GM18505 (cell line): ENCODE results near the gene EGFL7.

ENCODE experiments used
- ATAC-seq: cut with Tn5 transposase; IDR thresholded peaks from one replicate; pipeline ENCODE4 v1.9.1; 2021; ENCODE audit not compliant: unreplicated experiment
- POLR2A ChIP-seq: IDR thresholded peaks from 4 replicates; pipeline ENCODE4 v1.6.1; 2011; ENCODE audit warnings: borderline replicate concordance; ENCODE audit not compliant: insufficient read depth, insufficient read length; ENCODE audit errors: extremely low read depth

EGFL7 gene

DNA sequence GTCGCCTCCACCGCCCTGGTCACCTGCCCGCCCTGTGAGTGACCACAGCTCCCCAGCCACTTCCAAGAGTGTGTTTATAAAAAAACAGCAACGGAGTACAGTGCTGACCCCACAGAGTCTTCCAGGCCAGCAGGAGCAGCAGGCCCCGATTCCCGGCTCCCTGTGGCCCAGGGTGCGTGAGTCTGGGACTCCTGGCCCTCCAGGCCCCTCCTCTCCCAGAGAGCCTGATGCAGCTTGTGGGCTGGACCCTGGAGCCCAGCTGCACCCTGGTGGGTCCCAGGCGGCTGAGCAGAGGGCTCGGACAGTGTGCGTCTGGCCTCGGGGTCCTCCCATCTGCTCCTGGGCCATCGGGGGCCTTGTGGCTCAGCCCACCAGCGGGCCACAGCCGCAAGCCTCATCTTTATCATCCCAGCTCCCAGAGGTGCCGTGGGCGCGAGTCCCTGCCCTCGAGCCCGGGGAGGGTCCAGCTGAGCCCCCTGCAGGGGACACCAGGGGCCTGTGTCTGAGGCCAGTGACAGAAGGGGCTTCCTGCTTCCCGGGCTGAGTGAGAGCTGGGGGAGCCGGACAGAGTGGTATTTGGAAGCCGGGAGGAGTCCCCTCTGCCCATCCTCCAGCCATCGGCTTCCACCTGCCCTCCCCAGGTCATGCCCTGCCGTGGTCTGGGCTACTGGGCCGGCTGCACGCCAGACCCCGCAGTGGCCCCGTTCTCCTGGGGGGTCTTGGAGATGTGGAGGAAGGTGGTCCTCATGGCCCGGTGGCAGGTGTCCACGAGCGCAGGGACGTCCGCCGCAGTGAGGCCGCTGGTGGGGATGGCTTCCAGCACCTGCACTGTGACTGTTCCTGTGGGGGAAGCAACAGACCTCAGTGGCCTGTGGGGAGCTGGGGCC, 10.6 kb downstream of the EGFL7 start:
- TF ChIP-seq POLR2A = no peak
- no peak for ATAC-seq

DNA sequence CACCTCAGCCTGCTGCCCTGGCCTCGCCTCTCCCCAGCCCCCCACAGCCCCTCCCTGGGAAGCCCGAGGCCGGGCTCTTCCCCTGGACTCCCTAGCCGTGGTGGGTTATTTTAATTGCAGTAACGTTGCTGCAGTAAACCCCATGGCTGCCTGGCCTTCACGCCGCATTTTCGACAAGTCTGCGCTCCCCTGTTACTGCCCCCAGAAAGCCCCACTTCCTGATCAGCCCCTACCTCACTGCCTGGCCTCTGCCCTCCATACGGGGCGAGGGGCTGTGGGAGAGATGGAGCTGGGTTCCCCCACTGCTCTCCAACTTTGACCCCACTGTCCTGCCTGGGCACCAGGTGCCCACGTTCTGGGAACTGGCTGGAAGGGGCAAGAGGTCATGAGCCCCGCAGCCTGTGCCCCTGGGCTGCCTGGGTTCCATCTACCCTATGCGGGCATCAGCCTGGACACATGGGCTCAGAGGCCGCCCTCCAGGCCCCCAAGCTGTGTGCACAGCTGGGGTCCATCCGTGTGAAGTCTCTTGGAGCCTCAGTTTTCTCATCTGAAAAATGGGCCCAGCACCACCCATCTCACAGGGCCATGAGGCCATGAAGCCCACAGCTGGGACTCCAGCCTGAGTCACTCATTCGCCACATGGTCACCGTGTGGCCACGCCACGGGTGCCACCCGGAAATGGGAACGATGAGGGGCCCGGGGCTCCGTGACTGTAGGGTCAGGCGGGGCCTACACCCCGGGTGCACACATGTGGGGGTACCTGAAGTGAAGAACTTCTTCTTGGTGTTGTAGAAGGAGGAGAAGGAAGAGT, 11.5 kb downstream of the EGFL7 start:
- TF ChIP-seq POLR2A = no peak
- no peak for ATAC-seq

DNA sequence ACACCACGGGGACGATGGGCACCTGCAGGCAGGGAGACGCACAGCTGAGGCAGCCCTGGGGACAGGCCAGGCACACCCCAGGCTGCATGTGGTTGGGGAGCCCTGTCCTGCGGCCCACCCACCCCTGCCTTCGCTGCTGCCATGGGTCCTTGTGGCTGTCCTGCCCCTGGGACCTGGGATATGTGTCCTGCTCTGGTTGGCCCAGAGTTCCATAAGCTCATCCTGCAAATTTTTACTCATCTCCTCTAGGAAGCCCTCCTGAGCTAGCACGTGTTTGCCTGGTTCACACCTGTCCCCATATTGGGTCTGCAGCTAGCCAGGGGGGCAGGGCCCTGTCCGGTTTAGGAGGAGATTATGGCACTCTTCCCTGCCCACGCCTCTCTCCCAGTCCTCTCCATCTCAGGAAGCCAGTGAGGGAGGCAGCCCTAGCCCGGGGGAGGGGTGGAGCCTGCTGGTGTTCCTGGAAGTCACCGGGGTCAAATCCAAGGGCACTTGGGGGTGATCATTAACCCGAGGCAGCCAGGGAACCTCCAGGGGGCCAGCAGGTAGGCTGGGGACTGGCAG, 12.2 kb downstream of the EGFL7 start:
- ATAC-seq = no peak

DNA sequence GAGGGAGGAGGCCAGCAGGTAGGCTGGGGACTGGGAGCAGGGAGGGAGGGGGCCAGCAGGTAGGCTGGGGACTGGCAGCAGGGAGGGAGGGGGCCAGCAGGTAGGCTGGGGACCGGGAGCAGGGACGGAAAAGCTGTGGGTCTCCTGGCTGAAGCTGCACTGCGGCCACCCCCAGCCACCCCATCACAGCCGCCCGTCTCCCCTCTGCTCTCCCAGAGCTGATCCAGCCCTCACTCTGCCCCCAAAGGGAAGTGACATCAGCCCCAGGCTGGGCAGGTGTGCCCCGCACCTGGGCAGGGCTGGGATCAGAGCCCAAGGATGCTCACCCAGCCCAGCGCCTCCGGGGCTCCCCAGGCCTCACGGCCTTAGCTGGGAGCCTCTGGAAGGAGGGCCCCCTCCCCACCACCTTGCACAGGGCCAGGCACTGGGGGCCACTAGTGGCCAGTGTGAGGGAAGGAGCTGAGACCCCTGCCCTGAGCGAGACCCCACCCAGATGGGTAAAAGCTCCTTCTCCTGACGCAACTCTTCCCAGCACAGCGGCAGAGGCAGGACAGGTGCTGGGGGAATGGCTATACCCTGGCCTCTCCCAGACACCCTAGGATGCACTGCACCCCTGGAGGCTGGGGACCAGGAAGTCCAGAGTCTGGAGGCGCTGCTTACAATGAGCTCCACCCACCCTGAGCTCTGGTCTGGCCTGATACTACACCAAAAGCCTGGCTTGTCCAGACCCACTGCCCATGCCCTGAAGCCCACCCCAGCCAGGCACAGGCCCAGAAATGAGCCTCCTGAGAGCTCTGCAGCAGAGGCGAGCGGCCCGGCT, 13.0 kb downstream of the EGFL7 start:
- ATAC-seq = no peak
- TF ChIP-seq POLR2A = no peak

More for the DNA sequence above, 12.2 kb downstream of the EGFL7 start:
- no peak for TF ChIP-seq POLR2A

DNA sequence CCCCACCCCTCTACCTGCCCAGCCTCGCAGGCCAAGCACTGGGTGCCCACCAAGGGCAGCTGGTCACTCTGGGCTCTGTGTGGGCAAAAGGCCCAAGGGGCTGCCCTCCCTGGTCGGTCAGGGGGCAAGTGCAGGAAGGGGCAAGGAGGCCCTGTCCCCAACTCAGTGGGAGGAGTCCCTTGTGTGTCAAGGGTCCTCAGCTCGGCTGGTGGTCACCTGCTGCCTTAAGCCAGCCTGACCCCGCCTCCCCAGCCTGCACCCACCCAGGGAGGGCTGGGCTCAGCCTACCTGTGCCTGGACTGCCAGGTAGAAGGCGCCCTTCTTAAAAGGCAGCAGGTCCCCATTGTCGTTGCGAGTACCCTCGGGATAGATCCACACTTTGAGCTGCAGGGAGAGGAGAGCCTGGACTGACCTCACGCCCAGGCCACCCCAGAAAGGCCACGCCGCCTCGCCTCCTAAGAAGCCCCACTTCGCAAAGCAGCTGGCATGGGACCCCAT, 13.6 kb downstream of the EGFL7 start:
- TF ChIP-seq POLR2A = no peak
- ATAC-seq = no peak

DNA sequence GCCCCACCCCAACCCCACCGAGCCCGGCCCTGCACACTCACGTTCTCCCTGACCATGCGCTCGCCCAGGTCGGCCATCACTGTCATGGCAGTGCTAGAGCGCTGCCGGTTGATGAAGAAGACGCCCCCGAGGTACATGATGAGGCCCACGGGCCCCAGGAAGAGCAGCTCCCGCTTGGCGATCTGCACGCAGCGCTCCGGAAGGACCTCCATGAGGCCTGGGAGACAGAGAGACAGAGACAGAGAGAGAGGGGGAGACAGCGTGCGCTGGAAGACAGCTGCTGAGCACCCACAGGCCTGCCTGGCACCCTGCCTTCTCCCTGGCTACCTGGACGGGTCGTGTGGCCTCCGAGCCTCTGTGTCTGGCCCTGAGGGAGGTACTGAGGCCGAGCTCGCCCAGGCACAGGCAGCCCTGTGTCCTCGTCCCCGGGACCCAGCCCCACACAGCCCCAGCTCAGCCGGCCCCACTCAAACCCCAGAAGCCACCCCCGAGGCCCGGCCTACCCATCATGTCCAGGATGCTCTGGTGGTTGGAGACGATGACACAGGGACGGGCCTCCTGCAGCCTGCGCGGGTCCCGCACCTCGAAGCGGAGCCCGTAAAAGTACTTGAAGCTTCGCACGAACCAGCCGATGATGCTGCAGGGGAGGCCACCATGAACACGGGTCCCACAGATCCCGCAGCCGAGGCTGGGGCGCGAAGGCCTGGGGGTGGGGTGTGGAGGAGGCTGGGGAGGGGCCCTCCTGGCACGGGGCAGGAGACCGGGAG, 14.4 kb downstream of the EGFL7 start:
- TF ChIP-seq POLR2A = no peak

DNA sequence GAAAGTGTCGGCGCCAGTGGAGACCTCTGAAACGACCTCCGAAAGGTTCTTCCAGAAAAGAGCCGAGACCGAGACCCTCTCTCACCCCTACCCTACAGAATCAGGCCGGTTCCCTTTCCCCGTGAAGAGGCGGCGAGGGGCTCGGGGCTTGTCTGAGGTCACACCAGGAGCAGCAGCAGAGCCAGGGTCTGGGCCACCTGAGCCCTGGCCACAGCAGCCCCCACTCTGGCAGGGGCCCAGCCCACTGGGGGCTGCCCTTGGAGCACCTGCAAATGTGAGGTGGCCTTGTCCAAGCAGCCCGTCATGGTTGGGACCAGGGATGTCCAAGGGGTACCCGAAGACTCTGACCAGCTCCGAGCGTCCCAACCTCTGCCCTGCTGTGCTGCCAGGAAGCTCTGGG, 15.3 kb downstream of the EGFL7 start:
- TF ChIP-seq POLR2A = no peak
- ATAC-seq = no peak

More for the DNA sequence above, 14.4 kb downstream of the EGFL7 start:
- no peak for ATAC-seq

DNA sequence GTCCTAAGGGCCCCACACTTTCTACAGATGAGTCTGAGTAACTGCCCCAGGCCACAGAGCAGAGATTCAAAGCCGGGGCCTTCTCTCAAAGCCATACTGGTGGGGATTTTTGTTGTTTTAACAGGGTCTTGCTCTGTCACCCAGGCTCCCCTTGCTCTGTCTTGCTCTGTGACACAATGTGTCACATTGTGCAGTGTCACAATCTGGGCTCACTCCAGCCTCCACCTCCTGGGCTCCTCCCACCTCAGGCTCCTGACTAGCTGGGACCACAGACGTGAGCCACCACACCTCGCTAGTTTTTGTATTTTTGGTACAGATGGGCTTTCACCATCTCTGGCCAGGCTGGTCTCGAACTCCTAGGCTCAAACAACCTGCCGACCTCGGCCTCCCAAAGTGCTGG, 15.9 kb downstream of the EGFL7 start:
- TF ChIP-seq POLR2A = no peak
- ATAC-seq = no peak

DNA sequence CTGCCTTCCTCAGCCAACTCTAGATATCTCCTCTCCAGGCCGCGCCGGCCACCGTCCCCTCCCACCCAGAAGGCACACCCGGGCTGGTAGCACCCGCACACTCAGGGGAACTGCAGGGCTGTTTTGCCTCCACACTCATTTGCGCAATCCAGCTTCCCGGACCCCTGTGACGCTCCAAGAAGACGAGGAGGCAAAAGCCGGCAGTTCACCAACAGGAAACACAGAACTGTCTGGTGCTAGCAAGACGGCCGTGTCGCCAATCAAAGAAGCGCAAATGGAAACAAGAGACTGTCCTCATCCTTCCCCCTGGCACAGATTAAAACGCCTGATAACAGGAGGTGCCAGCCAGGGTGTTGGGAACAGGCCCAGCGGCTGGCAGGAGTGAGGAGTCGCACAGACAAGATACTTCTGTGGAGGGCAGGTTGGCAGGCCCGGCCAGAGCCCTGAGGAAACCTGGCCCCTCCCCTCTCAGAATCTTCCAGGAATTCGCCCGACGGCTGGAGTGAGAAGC, 16.8 kb downstream of the EGFL7 start:
- ATAC-seq = no peak

DNA sequence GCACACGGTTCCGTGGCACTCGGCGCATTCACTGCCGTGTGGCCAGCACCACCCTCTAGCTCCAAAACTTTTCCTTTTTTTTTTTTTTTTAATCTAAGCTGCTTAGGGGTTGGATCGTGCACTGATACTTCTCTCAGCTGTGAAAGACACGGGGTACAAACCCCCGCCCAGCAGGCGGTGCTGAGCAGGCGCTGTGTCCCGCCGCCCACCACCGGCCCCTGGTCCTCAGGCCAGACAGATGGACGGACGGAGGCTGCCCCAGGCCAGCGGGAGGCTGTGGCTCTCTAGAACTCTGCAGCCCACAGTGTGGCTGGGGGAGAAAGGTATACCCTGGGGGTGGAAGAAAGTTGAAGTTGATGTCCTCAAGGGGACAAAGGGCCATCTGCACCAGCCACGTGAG, 18.3 kb downstream of the EGFL7 start:
- ATAC-seq = no peak
- TF ChIP-seq POLR2A = no peak

More for the DNA sequence above, 16.8 kb downstream of the EGFL7 start:
- TF ChIP-seq POLR2A = no peak

DNA sequence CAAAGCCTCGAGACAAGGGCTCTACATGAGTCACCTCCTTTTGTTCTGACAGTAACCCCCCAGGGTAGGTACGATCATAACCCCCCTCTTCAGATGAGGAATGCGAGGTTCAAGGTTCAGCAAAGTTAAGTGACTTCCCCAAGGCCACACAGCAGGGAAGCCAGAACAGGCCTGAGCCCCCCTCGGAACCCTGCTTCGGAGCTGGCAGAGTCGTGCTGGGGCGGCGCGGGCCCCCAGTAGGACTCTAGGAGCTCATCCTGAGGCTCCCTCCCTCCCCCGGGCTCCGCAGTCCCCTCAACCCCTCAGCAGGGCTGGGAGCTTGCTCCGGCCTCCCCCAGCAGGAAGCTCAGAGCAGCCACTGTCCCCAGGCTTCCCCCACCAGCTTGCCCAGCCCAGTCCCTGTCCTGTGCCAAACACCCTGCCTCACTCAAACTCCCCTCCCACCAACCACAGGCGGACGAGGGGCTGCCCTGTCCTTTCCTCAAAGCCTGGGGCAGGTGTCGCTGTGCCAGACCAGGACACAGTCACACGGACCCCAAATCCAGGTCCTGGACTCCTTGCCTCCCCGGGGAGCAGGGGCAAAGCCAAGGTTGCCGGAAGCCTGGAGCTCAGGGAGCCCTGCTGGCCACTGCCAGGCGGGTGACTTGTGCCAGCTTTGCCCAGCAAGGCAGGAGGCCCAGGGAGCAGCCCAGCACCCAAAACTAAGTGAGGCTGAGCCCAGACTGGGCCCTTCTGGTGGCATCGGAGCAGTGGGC, 19.4 kb downstream of the EGFL7 start:
- no peak for TF ChIP-seq POLR2A
- ATAC-seq = no peak
